SK-N-SH (cell line): ENCODE data around the gene FBXL7. TPM values are rescaled to one million over a fixed set of nuclear protein-coding genes. Genes with fewer than 3 reads are reported as not detected.

Experiments used
- CTCF ChIA-PET: fragments of 300-600, 350-600 bp; formaldehyde crosslinking; extraction: SDS; loops from one replicate; lab custom pipeline; 2021; lab: Yijun Ruan, JAX
- POLR2A ChIA-PET: fragments of 350-600 bp; sonication (Branson Sonifier 250); formaldehyde crosslinking; extraction: SDS; loops from one replicate; lab custom pipeline; 2020; ENCODE audit warnings: antibody characterized with exemption, inconsistent platforms; lab: Yijun Ruan, JAX
- DNase-seq: peaks from one replicate; pipeline ENCODE4 v3.0.0; 2012
- H2AFZ ChIP-seq: fragments of 200-600 bp; sonication (generic); 2 replicates; pipeline ENCODE4 v1.8.1; 2016; ENCODE audit warnings: antibody characterized with exemption, mild to moderate bottlenecking, low read depth
- H3F3A ChIP-seq: fragments of 200-600 bp; sonication (generic); replicated peaks from 2 replicates; pipeline ENCODE3; 2016; ENCODE audit warnings: antibody characterized with exemption, mild to moderate bottlenecking; ENCODE audit not compliant: insufficient read depth
- H3K27ac ChIP-seq, 2 experiments: fragments of 200-500 bp in 1 of 2; fragments of 200-600 bp in 1 of 2; sonication (Bioruptor generic) in 1 of 2; sonication (generic), shearing (Covaris generic) in 1 of 2; 2 replicates each; pipeline versions ENCODE4 v1.5.1 to v1.6.1; 2014 to 2016; ENCODE audit warnings: low read depth in 2 of 2, inconsistent platforms in 1 of 2, low read length in 1 of 2, mild to moderate bottlenecking in 1 of 2, mixed read lengths in 1 of 2
- H3K27me3 ChIP-seq: fragments of 200-600 bp; sonication (generic), shearing (Covaris generic); 2 replicates; pipeline ENCODE4 v1.6.1; 2016; ENCODE audit warnings: mixed run types; ENCODE audit not compliant: insufficient read depth
- H3K36me3 ChIP-seq, 2 experiments: fragments of 200-500 bp in 1 of 2; fragments of 200-600 bp in 1 of 2; sonication (Bioruptor generic) in 1 of 2; sonication (generic) in 1 of 2; replicated peaks in 1 of 2; 2 replicates each; pipeline versions ENCODE3 to v1.5.1; 2014 to 2016; ENCODE audit warnings: low read length in 1 of 2, mild to moderate bottlenecking in 1 of 2; ENCODE audit not compliant: insufficient read depth in 2 of 2, control insufficient read depth in 1 of 2
- H3K4me1 ChIP-seq, 2 experiments: fragments of 200-500 bp in 1 of 2; fragments of 200-600 bp in 1 of 2; sonication (Bioruptor generic) in 1 of 2; sonication (generic), shearing (Covaris generic) in 1 of 2; 2 replicates each; pipeline versions ENCODE4 v1.5.1 to v1.6.1; 2014 to 2016; ENCODE audit warnings: low read depth in 1 of 2, low read length in 1 of 2, mixed run types in 1 of 2; ENCODE audit not compliant: insufficient read depth in 2 of 2, control insufficient read depth in 1 of 2
- H3K4me2 ChIP-seq: fragments of 200-600 bp; sonication (generic), shearing (Covaris generic); 2 replicates; pipeline ENCODE4 v1.6.1; 2017; ENCODE audit warnings: mixed run types
- H3K4me3 ChIP-seq, 2 experiments: fragments of 200-500 bp in 1 of 2; fragments of 200-600 bp in 1 of 2; sonication (Bioruptor generic) in 1 of 2; sonication (generic), shearing (Covaris generic) in 1 of 2; 2 replicates each; pipeline versions ENCODE4 v1.5.1 to v1.8.1; 2014 to 2016; ENCODE audit warnings: low read depth in 2 of 2, inconsistent platforms in 1 of 2, low read length in 1 of 2, mild to moderate bottlenecking in 1 of 2, mixed read lengths in 1 of 2, moderate library complexity in 1 of 2
- H3K79me2 ChIP-seq: fragments of 200-600 bp; sonication (generic); 2 replicates; pipeline ENCODE4 v1.8.1; 2017; ENCODE audit warnings: mild to moderate bottlenecking; ENCODE audit not compliant: insufficient read depth
- H3K9ac ChIP-seq: fragments of 200-600 bp; sonication (generic); 2 replicates; pipeline ENCODE4 v1.6.1; 2017; ENCODE audit warnings: mixed run types
- H3K9me2 ChIP-seq: fragments of 200-600 bp; sonication (generic); 2 replicates; pipeline ENCODE4 v1.6.1; 2017; ENCODE audit warnings: mixed run types
- H3K9me3 ChIP-seq: fragments of 200-600 bp; sonication (generic); 2 replicates; pipeline ENCODE4 v1.6.1; 2017; ENCODE audit warnings: mixed run types, mild to moderate bottlenecking, moderate library complexity
- H4K20me1 ChIP-seq: fragments of 200-600 bp; sonication (generic); 2 replicates; pipeline ENCODE4 v1.6.1; 2017; ENCODE audit warnings: mild to moderate bottlenecking, mixed run types; ENCODE audit not compliant: insufficient read depth
- CHD2 ChIP-seq: fragments of 150-350 bp; IDR thresholded peaks from 2 replicates; pipeline ENCODE4 v1.6.1; 2018; ENCODE audit warnings: low read length; ENCODE audit not compliant: partially characterized antibody
- ELF1 ChIP-seq: IDR thresholded peaks from 2 replicates; pipeline ENCODE4 v1.4.0; 2012
- EP300 ChIP-seq, 2 experiments: IDR thresholded peaks; 2 replicates each; pipeline versions ENCODE4 v1.4.0 to v1.6.1; 2012; ENCODE audit warnings: borderline replicate concordance in 1 of 2, low read depth in 1 of 2, low read length in 1 of 2
- FOSL2 ChIP-seq: IDR thresholded peaks from 2 replicates; pipeline ENCODE4 v1.4.0; 2012; ENCODE audit warnings: low read depth, mild to moderate bottlenecking, moderate library complexity, borderline replicate concordance
- FOXJ3 ChIP-seq: sonication (generic); formaldehyde crosslinking; IDR thresholded peaks from 2 replicates; pipeline ENCODE4 v1.5.1; 2020; ENCODE audit warnings: mild to moderate bottlenecking, missing genetic modification reagents
- JUND ChIP-seq: IDR thresholded peaks from 2 replicates; pipeline ENCODE4 v1.4.0; 2012
- MEF2A ChIP-seq: IDR thresholded peaks from 2 replicates; pipeline ENCODE4 v1.4.0; 2012; ENCODE audit warnings: low read depth, borderline replicate concordance
- MXI1 ChIP-seq: IDR thresholded peaks from 2 replicates; pipeline ENCODE4 v1.6.1; 2012; ENCODE audit warnings: mild to moderate bottlenecking, low read depth, low read length, improper control_type of control experiment
- NRF1 ChIP-seq: IDR thresholded peaks from 2 replicates; pipeline ENCODE4 v1.6.1; 2012; ENCODE audit warnings: low read depth, mild to moderate bottlenecking, low read length
- POLR2AphosphoS5 ChIP-seq: IDR thresholded peaks from 2 replicates; pipeline ENCODE4 v1.6.1; 2012; ENCODE audit warnings: low read depth, low read length
- RAD21 ChIP-seq: IDR thresholded peaks from 2 replicates; pipeline ENCODE4 v1.6.1; 2012; ENCODE audit warnings: mild to moderate bottlenecking, low read length
- RCOR1 ChIP-seq: fragments of 150-350 bp; IDR thresholded peaks from 2 replicates; pipeline ENCODE4 v1.6.1; 2017; ENCODE audit warnings: antibody characterized with exemption, low read length
- RXRA ChIP-seq: IDR thresholded peaks from 2 replicates; pipeline ENCODE4 v1.4.0; 2012; ENCODE audit warnings: low read depth, mild to moderate bottlenecking, borderline replicate concordance
- YY1 ChIP-seq: IDR thresholded peaks from 2 replicates; pipeline ENCODE4 v1.4.0; 2012; ENCODE audit warnings: low read depth, mild to moderate bottlenecking
- WGBS: methylation state at CpG from one replicate; pipeline ENCODE4 v1.1.6; 2017; ENCODE audit warnings: low lambda C conversion rate; 5-methylcytosine and 5-hydroxymethylcytosine counted together
- polyA plus RNA-seq, 3 experiments: library from polyadenylated mRNA; depleted of rRNA; stranded (reverse); fragments of >200 nt; gene quantifications; 2 replicates each; pipeline ENCODE4 v1.2.3, GENCODE V29; 2012
- TF ChIP-seq, protein P1 (sequence below): IDR thresholded peaks from 2 replicates; pipeline ENCODE4 v1.4.0; 2012; ENCODE audit warnings: low read depth, borderline replicate concordance
- TF ChIP-seq, protein P2 (sequence below): fragments of 150-350 bp; IDR thresholded peaks from 2 replicates; pipeline ENCODE4 v1.6.1; 2017; ENCODE audit warnings: antibody characterized with exemption, low read length, low read depth, borderline replicate concordance
- TF ChIP-seq, protein P3 (sequence below): IDR thresholded peaks from 2 replicates; pipeline ENCODE4 v1.4.0; 2012; ENCODE audit warnings: low read depth
- TF ChIP-seq, protein P4 (sequence below): IDR thresholded peaks from 2 replicates; pipeline ENCODE4 v1.6.1; 2012; ENCODE audit warnings: mild to moderate bottlenecking, low read depth, low read length, moderate library complexity
- TF ChIP-seq, protein P5 (sequence below): fragments of 200-600 bp; sonication (generic); IDR thresholded peaks from 2 replicates; pipeline ENCODE4 v1.6.1; 2017; ENCODE audit warnings: antibody characterized with exemption, mild to moderate bottlenecking, moderate library complexity

FBXL7 gene
- polyA plus RNA-seq, 1 of the 3 experiments (the other 2 are of a cell fraction) = 7.0 TPM

DNA sequence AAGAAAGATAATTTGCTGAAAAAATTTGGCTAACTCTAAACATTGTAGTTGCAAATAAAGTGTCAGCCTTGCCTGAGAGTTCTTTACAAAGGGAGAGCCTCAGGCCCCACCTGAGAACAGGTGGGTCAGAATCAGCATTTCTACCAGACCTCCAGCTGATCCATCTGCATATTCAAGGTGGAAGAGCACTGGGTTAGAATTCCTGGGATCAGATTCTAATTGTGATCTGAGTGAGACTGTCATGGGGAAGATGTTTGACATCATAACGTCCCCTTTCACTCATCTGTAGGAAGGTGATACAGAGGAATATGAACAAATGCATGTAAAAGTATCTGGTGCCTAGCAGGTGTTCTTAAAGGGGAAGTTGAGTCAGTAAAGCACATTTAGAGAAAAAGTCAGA, 54.6 kb downstream of the FBXL7 start (continued):
- TF ChIP-seq, protein P1, sequence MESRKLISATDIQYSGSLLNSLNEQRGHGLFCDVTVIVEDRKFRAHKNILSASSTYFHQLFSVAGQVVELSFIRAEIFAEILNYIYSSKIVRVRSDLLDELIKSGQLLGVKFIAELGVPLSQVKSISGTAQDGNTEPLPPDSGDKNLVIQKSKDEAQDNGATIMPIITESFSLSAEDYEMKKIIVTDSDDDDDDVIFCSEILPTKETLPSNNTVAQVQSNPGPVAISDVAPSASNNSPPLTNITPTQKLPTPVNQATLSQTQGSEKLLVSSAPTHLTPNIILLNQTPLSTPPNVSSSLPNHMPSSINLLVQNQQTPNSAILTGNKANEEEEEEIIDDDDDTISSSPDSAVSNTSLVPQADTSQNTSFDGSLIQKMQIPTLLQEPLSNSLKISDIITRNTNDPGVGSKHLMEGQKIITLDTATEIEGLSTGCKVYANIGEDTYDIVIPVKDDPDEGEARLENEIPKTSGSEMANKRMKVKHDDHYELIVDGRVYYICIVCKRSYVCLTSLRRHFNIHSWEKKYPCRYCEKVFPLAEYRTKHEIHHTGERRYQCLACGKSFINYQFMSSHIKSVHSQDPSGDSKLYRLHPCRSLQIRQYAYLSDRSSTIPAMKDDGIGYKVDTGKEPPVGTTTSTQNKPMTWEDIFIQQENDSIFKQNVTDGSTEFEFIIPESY = no peak
- no peak for TF ChIP-seq EP300 (IDR thresholded peaks at IDR 0.05; ENCODE audit: borderline replicate concordance in 1 of 2, low read depth in 1 of 2, low read length in 1 of 2)
- TF ChIP-seq YY1 = no peak

DNA sequence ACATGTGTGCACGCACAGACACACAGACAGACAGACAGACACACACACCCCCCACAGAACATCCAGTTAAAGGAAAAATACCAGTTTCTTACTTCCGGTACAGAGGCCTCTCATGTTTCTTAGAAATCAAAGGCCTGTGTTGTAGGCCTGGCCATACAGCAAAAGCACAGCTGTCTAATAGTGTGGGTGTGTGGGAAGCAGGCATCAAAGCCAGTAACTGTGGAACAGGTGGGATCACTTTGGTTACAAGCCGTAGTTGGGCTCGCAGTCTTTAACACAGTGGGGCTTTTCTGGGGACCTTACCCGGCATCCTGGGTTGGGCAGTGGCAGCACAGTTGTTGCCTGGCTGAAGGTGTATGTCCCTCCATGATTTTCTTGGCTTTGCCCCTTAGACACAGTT, 55.2 kb downstream of the FBXL7 start:
- TF ChIP-seq, protein P2, sequence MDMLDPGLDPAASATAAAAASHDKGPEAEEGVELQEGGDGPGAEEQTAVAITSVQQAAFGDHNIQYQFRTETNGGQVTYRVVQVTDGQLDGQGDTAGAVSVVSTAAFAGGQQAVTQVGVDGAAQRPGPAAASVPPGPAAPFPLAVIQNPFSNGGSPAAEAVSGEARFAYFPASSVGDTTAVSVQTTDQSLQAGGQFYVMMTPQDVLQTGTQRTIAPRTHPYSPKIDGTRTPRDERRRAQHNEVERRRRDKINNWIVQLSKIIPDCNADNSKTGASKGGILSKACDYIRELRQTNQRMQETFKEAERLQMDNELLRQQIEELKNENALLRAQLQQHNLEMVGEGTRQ = no peak
- no peak for TF ChIP-seq FOXJ3
- TF ChIP-seq MXI1 = no peak
- TF ChIP-seq FOSL2 = no peak
- TF ChIP-seq, protein P1 = no peak
- no peak for TF ChIP-seq RXRA
- TF ChIP-seq MEF2A = no peak
- TF ChIP-seq RAD21 = no peak
- TF ChIP-seq, protein P3, sequence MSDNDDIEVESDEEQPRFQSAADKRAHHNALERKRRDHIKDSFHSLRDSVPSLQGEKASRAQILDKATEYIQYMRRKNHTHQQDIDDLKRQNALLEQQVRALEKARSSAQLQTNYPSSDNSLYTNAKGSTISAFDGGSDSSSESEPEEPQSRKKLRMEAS = no peak
- TF ChIP-seq POLR2AphosphoS5 = no peak
- TF ChIP-seq CHD2 = no peak
- TF ChIP-seq, protein P4, sequence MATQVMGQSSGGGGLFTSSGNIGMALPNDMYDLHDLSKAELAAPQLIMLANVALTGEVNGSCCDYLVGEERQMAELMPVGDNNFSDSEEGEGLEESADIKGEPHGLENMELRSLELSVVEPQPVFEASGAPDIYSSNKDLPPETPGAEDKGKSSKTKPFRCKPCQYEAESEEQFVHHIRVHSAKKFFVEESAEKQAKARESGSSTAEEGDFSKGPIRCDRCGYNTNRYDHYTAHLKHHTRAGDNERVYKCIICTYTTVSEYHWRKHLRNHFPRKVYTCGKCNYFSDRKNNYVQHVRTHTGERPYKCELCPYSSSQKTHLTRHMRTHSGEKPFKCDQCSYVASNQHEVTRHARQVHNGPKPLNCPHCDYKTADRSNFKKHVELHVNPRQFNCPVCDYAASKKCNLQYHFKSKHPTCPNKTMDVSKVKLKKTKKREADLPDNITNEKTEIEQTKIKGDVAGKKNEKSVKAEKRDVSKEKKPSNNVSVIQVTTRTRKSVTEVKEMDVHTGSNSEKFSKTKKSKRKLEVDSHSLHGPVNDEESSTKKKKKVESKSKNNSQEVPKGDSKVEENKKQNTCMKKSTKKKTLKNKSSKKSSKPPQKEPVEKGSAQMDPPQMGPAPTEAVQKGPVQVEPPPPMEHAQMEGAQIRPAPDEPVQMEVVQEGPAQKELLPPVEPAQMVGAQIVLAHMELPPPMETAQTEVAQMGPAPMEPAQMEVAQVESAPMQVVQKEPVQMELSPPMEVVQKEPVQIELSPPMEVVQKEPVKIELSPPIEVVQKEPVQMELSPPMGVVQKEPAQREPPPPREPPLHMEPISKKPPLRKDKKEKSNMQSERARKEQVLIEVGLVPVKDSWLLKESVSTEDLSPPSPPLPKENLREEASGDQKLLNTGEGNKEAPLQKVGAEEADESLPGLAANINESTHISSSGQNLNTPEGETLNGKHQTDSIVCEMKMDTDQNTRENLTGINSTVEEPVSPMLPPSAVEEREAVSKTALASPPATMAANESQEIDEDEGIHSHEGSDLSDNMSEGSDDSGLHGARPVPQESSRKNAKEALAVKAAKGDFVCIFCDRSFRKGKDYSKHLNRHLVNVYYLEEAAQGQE = no peak
- TF ChIP-seq NRF1 = no peak
- TF ChIP-seq RCOR1 = no peak
- TF ChIP-seq YY1 = no peak
- no peak for TF ChIP-seq JUND
- TF ChIP-seq, protein P5, sequence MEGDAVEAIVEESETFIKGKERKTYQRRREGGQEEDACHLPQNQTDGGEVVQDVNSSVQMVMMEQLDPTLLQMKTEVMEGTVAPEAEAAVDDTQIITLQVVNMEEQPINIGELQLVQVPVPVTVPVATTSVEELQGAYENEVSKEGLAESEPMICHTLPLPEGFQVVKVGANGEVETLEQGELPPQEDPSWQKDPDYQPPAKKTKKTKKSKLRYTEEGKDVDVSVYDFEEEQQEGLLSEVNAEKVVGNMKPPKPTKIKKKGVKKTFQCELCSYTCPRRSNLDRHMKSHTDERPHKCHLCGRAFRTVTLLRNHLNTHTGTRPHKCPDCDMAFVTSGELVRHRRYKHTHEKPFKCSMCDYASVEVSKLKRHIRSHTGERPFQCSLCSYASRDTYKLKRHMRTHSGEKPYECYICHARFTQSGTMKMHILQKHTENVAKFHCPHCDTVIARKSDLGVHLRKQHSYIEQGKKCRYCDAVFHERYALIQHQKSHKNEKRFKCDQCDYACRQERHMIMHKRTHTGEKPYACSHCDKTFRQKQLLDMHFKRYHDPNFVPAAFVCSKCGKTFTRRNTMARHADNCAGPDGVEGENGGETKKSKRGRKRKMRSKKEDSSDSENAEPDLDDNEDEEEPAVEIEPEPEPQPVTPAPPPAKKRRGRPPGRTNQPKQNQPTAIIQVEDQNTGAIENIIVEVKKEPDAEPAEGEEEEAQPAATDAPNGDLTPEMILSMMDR = no peak
- TF ChIP-seq ELF1 = no peak
- no peak overlapping the region for H3K4me2 ChIP-seq
- 94% methylated on average over 5 of the region's 5 CpGs for WGBS
- H2AFZ ChIP-seq = no peak overlapping the region
- no peaks in the 10 kb centered on the region for H3K27me3 ChIP-seq
- H3K9ac ChIP-seq = no peak overlapping the region
- H3K4me1 ChIP-seq = peaks cover 0 to 2% of the 10 kb centered on the region in 2 experiments; a peak in 1 of 4 replicates
- H3K27ac ChIP-seq = no peak overlapping the region
- no peak for DNase-seq
- no peaks in the 10 kb centered on the region for H3F3A ChIP-seq
- CTCF ChIA-PET = interaction anchor here (0.7 kb wide), 1 partner anchor 410 kb away, joined by 3 read pairs; no protein-coding TSS in a partner anchor
- H3K79me2 ChIP-seq = peaks cover 6% of the 10 kb centered on the region
- no peaks in the 10 kb centered on the region for H3K9me3 ChIP-seq
- H4K20me1 ChIP-seq = no peaks in the 10 kb centered on the region
- peaks cover 0 to 4% of the 10 kb centered on the region in 2 experiments for H3K36me3 ChIP-seq
- H3K4me3 ChIP-seq = no peak overlapping the region
- no peaks in the 10 kb centered on the region for H3K9me2 ChIP-seq
- POLR2A ChIA-PET = no interaction called here
